SK-N-SH (cell line): Measurements from ENCODE around the gene CITED1. TPM values are rescaled to one million over a fixed set of nuclear protein-coding genes. Genes with fewer than 3 reads are reported as not detected.

ENCODE experiments used
- CTCF ChIA-PET: fragments of 300-600, 350-600 bp; formaldehyde crosslinking; extraction: SDS; loops from one replicate; lab custom pipeline; 2021; lab: Yijun Ruan, JAX
- POLR2A ChIA-PET: fragments of 350-600 bp; sonication (Branson Sonifier 250); formaldehyde crosslinking; extraction: SDS; loops from one replicate; lab custom pipeline; 2020; ENCODE audit warnings: antibody characterized with exemption, inconsistent platforms; lab: Yijun Ruan, JAX
- DNase-seq: peaks from one replicate; pipeline ENCODE4 v3.0.0; 2012
- H2AFZ ChIP-seq: fragments of 200-600 bp; sonication (generic); 2 replicates; pipeline ENCODE4 v1.8.1; 2016; ENCODE audit warnings: antibody characterized with exemption, mild to moderate bottlenecking, low read depth
- H3F3A ChIP-seq: fragments of 200-600 bp; sonication (generic); replicated peaks from 2 replicates; pipeline ENCODE3; 2016; ENCODE audit warnings: antibody characterized with exemption, mild to moderate bottlenecking; ENCODE audit not compliant: insufficient read depth
- H3K27ac ChIP-seq, 2 experiments: fragments of 200-500 bp in 1 of 2; fragments of 200-600 bp in 1 of 2; sonication (Bioruptor generic) in 1 of 2; sonication (generic), shearing (Covaris generic) in 1 of 2; 2 replicates each; pipeline versions ENCODE4 v1.5.1 to v1.6.1; 2014 to 2016; ENCODE audit warnings: low read depth in 2 of 2, inconsistent platforms in 1 of 2, low read length in 1 of 2, mild to moderate bottlenecking in 1 of 2, mixed read lengths in 1 of 2
- H3K27me3 ChIP-seq: fragments of 200-600 bp; sonication (generic), shearing (Covaris generic); 2 replicates; pipeline ENCODE4 v1.6.1; 2016; ENCODE audit warnings: mixed run types; ENCODE audit not compliant: insufficient read depth
- H3K36me3 ChIP-seq, 2 experiments: fragments of 200-500 bp in 1 of 2; fragments of 200-600 bp in 1 of 2; sonication (Bioruptor generic) in 1 of 2; sonication (generic) in 1 of 2; replicated peaks in 1 of 2; 2 replicates each; pipeline versions ENCODE3 to v1.5.1; 2014 to 2016; ENCODE audit warnings: low read length in 1 of 2, mild to moderate bottlenecking in 1 of 2; ENCODE audit not compliant: insufficient read depth in 2 of 2, control insufficient read depth in 1 of 2
- H3K4me1 ChIP-seq, 2 experiments: fragments of 200-500 bp in 1 of 2; fragments of 200-600 bp in 1 of 2; sonication (Bioruptor generic) in 1 of 2; sonication (generic), shearing (Covaris generic) in 1 of 2; 2 replicates each; pipeline versions ENCODE4 v1.5.1 to v1.6.1; 2014 to 2016; ENCODE audit warnings: low read depth in 1 of 2, low read length in 1 of 2, mixed run types in 1 of 2; ENCODE audit not compliant: insufficient read depth in 2 of 2, control insufficient read depth in 1 of 2
- H3K4me2 ChIP-seq: fragments of 200-600 bp; sonication (generic), shearing (Covaris generic); 2 replicates; pipeline ENCODE4 v1.6.1; 2017; ENCODE audit warnings: mixed run types
- H3K4me3 ChIP-seq, 2 experiments: fragments of 200-500 bp in 1 of 2; fragments of 200-600 bp in 1 of 2; sonication (Bioruptor generic) in 1 of 2; sonication (generic), shearing (Covaris generic) in 1 of 2; 2 replicates each; pipeline versions ENCODE4 v1.5.1 to v1.8.1; 2014 to 2016; ENCODE audit warnings: low read depth in 2 of 2, inconsistent platforms in 1 of 2, low read length in 1 of 2, mild to moderate bottlenecking in 1 of 2, mixed read lengths in 1 of 2, moderate library complexity in 1 of 2
- H3K79me2 ChIP-seq: fragments of 200-600 bp; sonication (generic); 2 replicates; pipeline ENCODE4 v1.8.1; 2017; ENCODE audit warnings: mild to moderate bottlenecking; ENCODE audit not compliant: insufficient read depth
- H3K9ac ChIP-seq: fragments of 200-600 bp; sonication (generic); 2 replicates; pipeline ENCODE4 v1.6.1; 2017; ENCODE audit warnings: mixed run types
- H3K9me2 ChIP-seq: fragments of 200-600 bp; sonication (generic); 2 replicates; pipeline ENCODE4 v1.6.1; 2017; ENCODE audit warnings: mixed run types
- H3K9me3 ChIP-seq: fragments of 200-600 bp; sonication (generic); 2 replicates; pipeline ENCODE4 v1.6.1; 2017; ENCODE audit warnings: mixed run types, mild to moderate bottlenecking, moderate library complexity
- H4K20me1 ChIP-seq: fragments of 200-600 bp; sonication (generic); 2 replicates; pipeline ENCODE4 v1.6.1; 2017; ENCODE audit warnings: mild to moderate bottlenecking, mixed run types; ENCODE audit not compliant: insufficient read depth
- CTCF ChIP-seq: fragments of 200-600 bp; sonication (generic); IDR thresholded peaks from 2 replicates; pipeline ENCODE4 v1.6.1; 2017; ENCODE audit warnings: antibody characterized with exemption, mild to moderate bottlenecking, moderate library complexity
- EZH2phosphoT487 ChIP-seq: fragments of 200-600 bp; sonication (generic); IDR thresholded peaks from 2 replicates; pipeline ENCODE4 v1.6.1; 2017; ENCODE audit warnings: low read depth, mixed run types, mild to moderate bottlenecking, antibody characterized with exemption, moderate library complexity, borderline replicate concordance
- FOSL2 ChIP-seq: IDR thresholded peaks from 2 replicates; pipeline ENCODE4 v1.4.0; 2012; ENCODE audit warnings: low read depth, mild to moderate bottlenecking, moderate library complexity, borderline replicate concordance
- FOXJ3 ChIP-seq: sonication (generic); formaldehyde crosslinking; IDR thresholded peaks from 2 replicates; pipeline ENCODE4 v1.5.1; 2020; ENCODE audit warnings: mild to moderate bottlenecking, missing genetic modification reagents
- GATA2 ChIP-seq: sonication (generic); formaldehyde crosslinking; IDR thresholded peaks from 2 replicates; pipeline ENCODE4 v1.5.0; 2020; ENCODE audit warnings: mild to moderate bottlenecking, missing genetic modification reagents
- IRF3 ChIP-seq: fragments of 150-350 bp; IDR thresholded peaks from 2 replicates; pipeline ENCODE4 v1.6.1; 2016; ENCODE audit warnings: mild to moderate bottlenecking, low read depth, low read length
- MXI1 ChIP-seq: IDR thresholded peaks from 2 replicates; pipeline ENCODE4 v1.6.1; 2012; ENCODE audit warnings: mild to moderate bottlenecking, low read depth, low read length, improper control_type of control experiment
- NRF1 ChIP-seq: IDR thresholded peaks from 2 replicates; pipeline ENCODE4 v1.6.1; 2012; ENCODE audit warnings: low read depth, mild to moderate bottlenecking, low read length
- PBX3 ChIP-seq: IDR thresholded peaks from 2 replicates; pipeline ENCODE4; 2012
- POLR2AphosphoS5 ChIP-seq: IDR thresholded peaks from 2 replicates; pipeline ENCODE4 v1.6.1; 2012; ENCODE audit warnings: low read depth, low read length
- RCOR1 ChIP-seq: fragments of 150-350 bp; IDR thresholded peaks from 2 replicates; pipeline ENCODE4 v1.6.1; 2017; ENCODE audit warnings: antibody characterized with exemption, low read length
- REST ChIP-seq: IDR thresholded peaks from 2 replicates; pipeline ENCODE4 v1.6.1; 2012; ENCODE audit warnings: mild to moderate bottlenecking, low read depth, low read length, moderate library complexity
- RXRA ChIP-seq: IDR thresholded peaks from 2 replicates; pipeline ENCODE4 v1.4.0; 2012; ENCODE audit warnings: low read depth, mild to moderate bottlenecking, borderline replicate concordance
- SMC3 ChIP-seq: IDR thresholded peaks from 2 replicates; pipeline ENCODE4 v1.6.1; 2012; ENCODE audit warnings: low read depth, low read length, improper control_type of control experiment
- TAF1 ChIP-seq: IDR thresholded peaks from 2 replicates; pipeline ENCODE4 v1.6.1; 2012; ENCODE audit warnings: low read depth, mild to moderate bottlenecking, low read length, moderate library complexity, borderline replicate concordance
- USF1 ChIP-seq: IDR thresholded peaks from 2 replicates; pipeline ENCODE4 v1.4.0; 2012; ENCODE audit warnings: low read depth, borderline replicate concordance
- YY1 ChIP-seq: IDR thresholded peaks from 2 replicates; pipeline ENCODE4 v1.4.0; 2012; ENCODE audit warnings: low read depth, mild to moderate bottlenecking
- WGBS: methylation state at CpG from one replicate; pipeline ENCODE4 v1.1.6; 2017; ENCODE audit warnings: low lambda C conversion rate; 5-methylcytosine and 5-hydroxymethylcytosine counted together
- polyA plus RNA-seq, 3 experiments: library from polyadenylated mRNA; depleted of rRNA; stranded (reverse); fragments of >200 nt; gene quantifications; 2 replicates each; pipeline ENCODE4 v1.2.3, GENCODE V29; 2012

The CITED1 gene
- polyA plus RNA-seq, 1 of the 3 experiments (the other 2 are of a cell fraction): 0.44 TPM

- TF ChIP-seq USF1 (no peak), FOSL2 (no peak), MXI1 (no peak)
Measured at GRCh38 chrX:72347366-72347765, 41.7 kb upstream of the CITED1 start (continued).

GRCh38 chrX:72346302-72346949 is 40.7 kb upstream of the CITED1 start:
- TF ChIP-seq GATA2 (no peak), EZH2phosphoT487 (no peak), FOXJ3 (no peak), REST (no peak), PBX3 (no peak), RCOR1 (no peak), USF1 (no peak), IRF3 (no peak), CTCF (no peak), SMC3 (no peak), NRF1 (no peak), TAF1 (no peak), POLR2AphosphoS5 (no peak), RXRA (no peak), FOSL2 (no peak), YY1 (no peak)
- Histone ChIP-seq H3K36me3 (peaks cover 11 to 36% of the 10 kb centered on the region in 2 experiments), H3F3A (no peaks in the 10 kb centered on the region), H2AFZ (no peak overlapping the region), H3K79me2 (no peaks in the 10 kb centered on the region), H3K27me3 (no peaks in the 10 kb centered on the region), H3K4me1 (no peaks in the 10 kb centered on the region; a peak in 1 of 4 replicates), H4K20me1 (no peaks in the 10 kb centered on the region), H3K4me3 (no peak overlapping the region), H3K9me2 (no peaks in the 10 kb centered on the region), H3K9me3 (no peaks in the 10 kb centered on the region), H3K9ac (no peak overlapping the region), H3K4me2 (no peak overlapping the region), H3K27ac (no peak overlapping the region)
- ChIA-PET POLR2A (interaction anchor here (0.8 kb wide), 1 partner anchor 69 kb away, joined by 3 read pairs; the partner anchor contains the start of gene RPS4X), CTCF (no interaction called here)
- 100% methylated on average over 6 of the region's 6 CpGs for WGBS
- no peak for DNase-seq
